SK-N-SH treated with all-trans-retinoic acid at 6 μM for 48 hours (cell line): ENCODE measurements around the gene COA5.

ENCODE experiments used
- ATAC-seq: fragments of 200-7000 bp; cut with Tn5 transposase; 3 replicates; pipeline ENCODE4 v1.9.1; 2020; ENCODE audit warnings: mild to moderate bottlenecking, moderate library complexity
- ARNTL ChIP-seq: fragments of 450-650 bp; formaldehyde crosslinking; IDR thresholded peaks from 2 replicates; pipeline ENCODE4 v1.5.0; 2020; ENCODE audit warnings: low read depth, mild to moderate bottlenecking, moderate library complexity, borderline replicate concordance
- BACH2 ChIP-seq: fragments of 250-450 bp; sonication (Bioruptor Pico); IDR thresholded peaks from 2 replicates; pipeline ENCODE4 v1.9.0; 2021; ENCODE audit warnings: mild to moderate bottlenecking, borderline replicate concordance
- CREB5 ChIP-seq: fragments of 250-450 bp; sonication (Bioruptor Pico); IDR thresholded peaks from 2 replicates; pipeline ENCODE4 v1.5.1; 2020; ENCODE audit warnings: low read depth, mild to moderate bottlenecking, moderate library complexity
- CSDC2 ChIP-seq: fragments of 250-450 bp; sonication (Bioruptor Pico); IDR thresholded peaks from 2 replicates; pipeline ENCODE4 v1.5.0; 2020; ENCODE audit warnings: mild to moderate bottlenecking, moderate library complexity
- CSRNP3 ChIP-seq: fragments of 250-450 bp; sonication (Bioruptor Pico); IDR thresholded peaks from 2 replicates; pipeline ENCODE4 v1.5.1; 2021; ENCODE audit warnings: mild to moderate bottlenecking, moderate library complexity
- ESRRG ChIP-seq: fragments of 250-450 bp; sonication (Bioruptor Pico); IDR thresholded peaks from 2 replicates; pipeline ENCODE4 v1.6.1; 2021; ENCODE audit warnings: mild to moderate bottlenecking
- GLIS3 ChIP-seq: fragments of 250-450 bp; sonication (Bioruptor Pico); IDR thresholded peaks from 2 replicates; pipeline ENCODE4 v1.5.0; 2020; ENCODE audit warnings: mild to moderate bottlenecking, moderate library complexity
- ISL1 ChIP-seq: fragments of 250-450 bp; sonication (Bioruptor Pico); IDR thresholded peaks from 2 replicates; pipeline ENCODE4 v2.1.2; 2022; ENCODE audit warnings: mild to moderate bottlenecking, moderate library complexity
- OSR1 ChIP-seq: fragments of 250-450 bp; sonication (Bioruptor Pico); IDR thresholded peaks from 2 replicates; pipeline ENCODE4 v1.8.0; 2022; ENCODE audit warnings: moderate library complexity, mild to moderate bottlenecking, inconsistent platforms
- PPARA ChIP-seq: fragments of 250-450 bp; sonication (Bioruptor Pico); IDR thresholded peaks from 2 replicates; pipeline ENCODE4 v1.5.0; 2020; ENCODE audit warnings: mild to moderate bottlenecking, borderline replicate concordance
- RARB ChIP-seq: fragments of 250-450 bp; sonication (Bioruptor Pico); IDR thresholded peaks from 2 replicates; pipeline ENCODE4 v1.8.0; 2021; ENCODE audit warnings: mild to moderate bottlenecking, moderate library complexity
- SNAI2 ChIP-seq: fragments of 250-450 bp; sonication (Bioruptor Pico); IDR thresholded peaks from 2 replicates; pipeline ENCODE4 v1.5.0; 2020; ENCODE audit warnings: mild to moderate bottlenecking, moderate library complexity
- TCF4 ChIP-seq: fragments of 250-450 bp; sonication (Bioruptor Pico); IDR thresholded peaks from 2 replicates; pipeline ENCODE4 v1.8.0; 2021; ENCODE audit warnings: mild to moderate bottlenecking, moderate library complexity, borderline replicate concordance
- TOX ChIP-seq: fragments of 250-450 bp; sonication (Bioruptor Pico); IDR thresholded peaks from 2 replicates; pipeline ENCODE4 v1.8.0; 2021; ENCODE audit warnings: mild to moderate bottlenecking, moderate library complexity, borderline replicate concordance
- TSHZ2 ChIP-seq: fragments of 250-450 bp; sonication (Bioruptor Pico); IDR thresholded peaks from 2 replicates; pipeline ENCODE4 v1.5.0; 2020; ENCODE audit warnings: mild to moderate bottlenecking, moderate library complexity
- ZC3H10 ChIP-seq: fragments of 250-450 bp; sonication (Bioruptor Pico); IDR thresholded peaks from 2 replicates; pipeline ENCODE4 v1.5.1; 2021; ENCODE audit warnings: mild to moderate bottlenecking, moderate library complexity
- ZFP3 ChIP-seq: fragments of 250-450 bp; sonication (Bioruptor Pico); IDR thresholded peaks from 2 replicates; pipeline ENCODE4 v1.5.0; 2020; ENCODE audit warnings: mild to moderate bottlenecking, moderate library complexity
- ZFP30 ChIP-seq: fragments of 450-650 bp; formaldehyde crosslinking; IDR thresholded peaks from 2 replicates; pipeline ENCODE4 v1.5.0; 2022; ENCODE audit warnings: mild to moderate bottlenecking, moderate library complexity
- ZNF565 ChIP-seq: fragments of 450-650 bp; formaldehyde crosslinking; conservative IDR thresholded peaks from 2 replicates; pipeline ENCODE4 v1.5.0; 2020; ENCODE audit warnings: low read depth, mild to moderate bottlenecking, moderate library complexity
- ZNF70 ChIP-seq: fragments of 450-650 bp; formaldehyde crosslinking; IDR thresholded peaks from 2 replicates; pipeline ENCODE4 v1.5.0; 2020; ENCODE audit warnings: mild to moderate bottlenecking, moderate library complexity
- ZNF8 ChIP-seq: fragments of 450-650 bp; formaldehyde crosslinking; IDR thresholded peaks from 2 replicates; pipeline ENCODE4 v1.5.0; 2020; ENCODE audit warnings: mild to moderate bottlenecking, moderate library complexity
- TF ChIP-seq, protein P1 (sequence below): fragments of 250-450 bp; sonication (Bioruptor Pico); IDR thresholded peaks from 2 replicates; pipeline ENCODE4 v1.8.0; 2021; ENCODE audit warnings: low read depth, mild to moderate bottlenecking, moderate library complexity, borderline replicate concordance

COA5 gene

GRCh38 chr2:98586551-98587140 is 21.7 kb downstream of the COA5 start:
- ATAC-seq = no peak
- no peak for TF ChIP-seq CSRNP3 (CRISPR knock-in tag)
- no peak for TF ChIP-seq OSR1 (CRISPR knock-in tag)
- TF ChIP-seq ZNF565 (CRISPR knock-in tag) = no peak
- TF ChIP-seq GLIS3 (CRISPR knock-in tag) = no peak
- no peak for TF ChIP-seq ESRRG (CRISPR knock-in tag)
- TF ChIP-seq ZFP30 (CRISPR knock-in tag) = no peak
- TF ChIP-seq SNAI2 (CRISPR knock-in tag) = no peak
- no peak for TF ChIP-seq PPARA (CRISPR knock-in tag)
- TF ChIP-seq RARB (CRISPR knock-in tag) = no peak
- TF ChIP-seq, protein P1, sequence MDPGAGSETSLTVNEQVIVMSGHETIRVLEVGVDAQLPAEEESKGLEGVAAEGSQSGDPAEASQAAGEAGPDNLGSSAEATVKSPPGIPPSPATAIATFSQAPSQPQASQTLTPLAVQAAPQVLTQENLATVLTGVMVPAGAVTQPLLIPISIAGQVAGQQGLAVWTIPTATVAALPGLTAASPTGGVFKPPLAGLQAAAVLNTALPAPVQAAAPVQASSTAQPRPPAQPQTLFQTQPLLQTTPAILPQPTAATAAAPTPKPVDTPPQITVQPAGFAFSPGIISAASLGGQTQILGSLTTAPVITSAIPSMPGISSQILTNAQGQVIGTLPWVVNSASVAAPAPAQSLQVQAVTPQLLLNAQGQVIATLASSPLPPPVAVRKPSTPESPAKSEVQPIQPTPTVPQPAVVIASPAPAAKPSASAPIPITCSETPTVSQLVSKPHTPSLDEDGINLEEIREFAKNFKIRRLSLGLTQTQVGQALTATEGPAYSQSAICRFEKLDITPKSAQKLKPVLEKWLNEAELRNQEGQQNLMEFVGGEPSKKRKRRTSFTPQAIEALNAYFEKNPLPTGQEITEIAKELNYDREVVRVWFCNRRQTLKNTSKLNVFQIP (CRISPR knock-in tag) = no peak
- no peak for TF ChIP-seq ZNF70 (CRISPR knock-in tag)
- TF ChIP-seq TCF4 (CRISPR knock-in tag) = no peak
- no peak for TF ChIP-seq TOX (CRISPR knock-in tag)
- TF ChIP-seq ZC3H10 (CRISPR knock-in tag) = no peak
- TF ChIP-seq ZNF8 (CRISPR knock-in tag) = no peak

GRCh38 chr2:98585386-98585785 is 22.9 kb downstream of the COA5 start:
- ATAC-seq = no peak
- no peak for TF ChIP-seq PPARA (CRISPR knock-in tag)
- TF ChIP-seq ARNTL (CRISPR knock-in tag) = no peak

DNA sequence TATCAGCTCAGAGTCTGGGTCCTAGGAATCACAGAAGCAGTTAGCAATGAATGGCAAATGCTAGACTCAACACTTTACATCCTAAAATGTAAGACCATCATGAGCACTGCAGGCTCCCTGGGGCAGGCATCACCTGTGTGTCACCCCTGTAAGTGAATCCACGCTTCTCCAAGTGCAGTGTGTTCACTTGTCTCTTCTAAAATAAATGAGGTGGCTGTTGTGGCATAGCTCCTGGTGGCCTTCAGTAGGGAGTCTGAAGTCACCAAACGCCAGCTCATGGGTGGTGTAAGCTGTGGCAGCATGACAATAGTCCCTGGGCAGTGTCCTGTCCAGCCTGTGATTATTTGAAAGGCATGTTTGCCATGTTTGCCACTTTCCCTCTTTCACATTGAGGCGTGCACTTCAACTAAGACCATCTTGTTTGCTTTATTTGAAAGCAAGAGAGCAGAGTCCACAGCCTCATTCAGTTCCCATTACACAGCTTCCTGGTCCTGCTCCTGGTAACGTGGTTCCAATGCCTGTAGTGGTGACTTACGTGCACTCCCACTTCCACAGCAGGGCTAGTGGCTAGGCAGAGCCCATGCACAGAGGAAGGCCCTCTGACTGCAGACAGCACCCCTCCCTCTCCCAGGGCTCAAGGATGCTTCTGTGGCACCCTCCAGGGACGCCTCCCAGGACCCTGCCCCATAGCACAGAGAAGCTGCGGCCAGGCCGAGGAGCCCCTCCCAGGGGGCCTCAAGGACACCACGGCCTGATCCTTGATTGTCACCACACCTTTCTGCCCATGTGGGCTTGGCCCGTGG is 24.3 kb downstream of the COA5 start:
- TF ChIP-seq CREB5 (CRISPR knock-in tag) (no peak), CSRNP3 (CRISPR knock-in tag) (no peak), CSDC2 (CRISPR knock-in tag) (no peak), ARNTL (CRISPR knock-in tag) (no peak), TOX (CRISPR knock-in tag) (no peak), ZNF70 (CRISPR knock-in tag) (no peak), ZC3H10 (CRISPR knock-in tag) (no peak), OSR1 (CRISPR knock-in tag) (no peak), BACH2 (CRISPR knock-in tag) (no peak), SNAI2 (CRISPR knock-in tag) (no peak), GLIS3 (CRISPR knock-in tag) (no peak), TCF4 (CRISPR knock-in tag) (no peak), ZFP3 (CRISPR knock-in tag) (no peak), TSHZ2 (CRISPR knock-in tag) (no peak), ISL1 (no peak), RARB (CRISPR knock-in tag) (no peak), PPARA (CRISPR knock-in tag) (no peak)
- TF ChIP-seq, protein P1 (CRISPR knock-in tag) = no peak
- ATAC-seq = no peak
